SU-DHL-6 (cell line): ENCODE results near the gene PRKAG3.

Source experiments
- EZH2phosphoT487 ChIP-seq: fragments of 200-600 bp; sonication (generic), shearing (Covaris generic); conservative IDR thresholded peaks from 2 replicates; pipeline ENCODE4 v1.6.1; 2018; ENCODE audit warnings: mild to moderate bottlenecking, antibody characterized with exemption, low read length, moderate library complexity, mixed read lengths
- TF ChIP-seq, protein P1 (sequence below): fragments of 200-600 bp; sonication (generic); IDR thresholded peaks from one replicate; pipeline ENCODE4 v1.5.1; 2017; ENCODE audit warnings: antibody characterized with exemption, mild to moderate bottlenecking, low read length, moderate library complexity; ENCODE audit not compliant: insufficient read depth, poor library complexity, severe bottlenecking

DNA sequence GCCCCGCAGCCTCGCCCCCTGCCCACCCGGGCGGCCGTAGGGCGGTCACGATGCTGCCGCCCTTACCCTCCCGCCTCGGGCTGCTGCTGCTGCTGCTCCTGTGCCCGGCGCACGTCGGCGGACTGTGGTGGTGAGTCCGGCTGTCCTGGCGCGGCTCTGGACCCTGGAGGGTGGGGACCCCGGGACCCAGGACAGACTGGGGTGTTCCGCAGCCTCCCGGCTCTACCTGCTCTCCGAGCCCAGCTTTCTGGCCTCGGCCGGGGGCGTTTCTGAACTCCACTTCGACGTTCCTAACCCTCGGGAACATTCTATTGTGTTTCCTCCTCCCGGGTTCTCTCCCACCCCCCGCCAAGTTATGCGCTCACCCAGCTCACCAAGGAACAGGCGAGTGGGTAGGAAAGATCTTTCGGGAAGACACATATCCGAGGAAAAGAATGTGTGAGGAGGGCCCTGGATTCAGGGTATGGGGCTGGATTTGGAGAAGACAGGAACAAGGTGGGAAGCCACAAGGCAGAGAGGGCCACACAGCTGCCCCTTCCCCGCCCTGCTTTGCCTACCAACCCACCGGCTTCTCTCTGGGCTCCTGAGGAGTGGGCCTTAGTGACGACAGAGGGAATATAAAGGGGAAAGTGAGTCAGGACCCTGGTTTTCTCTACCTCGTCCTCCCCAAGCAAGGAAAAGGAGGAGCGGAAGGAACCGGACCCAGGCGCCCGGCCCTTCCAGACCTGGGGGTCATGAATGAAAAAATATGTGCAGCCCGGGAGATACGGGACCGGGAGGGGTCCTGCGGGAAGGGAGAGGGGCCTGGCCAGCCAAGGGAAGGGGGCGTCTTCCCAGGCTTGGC lies 28.6 kb upstream of the PRKAG3 start:
- TF ChIP-seq, protein P1, sequence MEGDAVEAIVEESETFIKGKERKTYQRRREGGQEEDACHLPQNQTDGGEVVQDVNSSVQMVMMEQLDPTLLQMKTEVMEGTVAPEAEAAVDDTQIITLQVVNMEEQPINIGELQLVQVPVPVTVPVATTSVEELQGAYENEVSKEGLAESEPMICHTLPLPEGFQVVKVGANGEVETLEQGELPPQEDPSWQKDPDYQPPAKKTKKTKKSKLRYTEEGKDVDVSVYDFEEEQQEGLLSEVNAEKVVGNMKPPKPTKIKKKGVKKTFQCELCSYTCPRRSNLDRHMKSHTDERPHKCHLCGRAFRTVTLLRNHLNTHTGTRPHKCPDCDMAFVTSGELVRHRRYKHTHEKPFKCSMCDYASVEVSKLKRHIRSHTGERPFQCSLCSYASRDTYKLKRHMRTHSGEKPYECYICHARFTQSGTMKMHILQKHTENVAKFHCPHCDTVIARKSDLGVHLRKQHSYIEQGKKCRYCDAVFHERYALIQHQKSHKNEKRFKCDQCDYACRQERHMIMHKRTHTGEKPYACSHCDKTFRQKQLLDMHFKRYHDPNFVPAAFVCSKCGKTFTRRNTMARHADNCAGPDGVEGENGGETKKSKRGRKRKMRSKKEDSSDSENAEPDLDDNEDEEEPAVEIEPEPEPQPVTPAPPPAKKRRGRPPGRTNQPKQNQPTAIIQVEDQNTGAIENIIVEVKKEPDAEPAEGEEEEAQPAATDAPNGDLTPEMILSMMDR = no peak
- TF ChIP-seq EZH2phosphoT487 = no peak
